Neural progenitor cell (in vitro differentiated cells): ENCODE results near the gene MLKL. TPM values are rescaled to one million over a fixed set of nuclear protein-coding genes. Genes with fewer than 3 reads are reported as not detected.
A peak's percentile ranks its signal among the peaks of the same experiment; 100 is the strongest.

Source experiments
- DNase-seq: peaks from one replicate; pipeline ENCODE4 v3.0.0-alpha.2; 2016; ENCODE audit warnings: low spot score
- H2AFZ ChIP-seq: fragments of 200-600 bp; sonication (generic); replicated peaks from 2 replicates; pipeline ENCODE4 v1.6.1; 2016; ENCODE audit warnings: antibody characterized with exemption
- H3F3A ChIP-seq: fragments of 200-600 bp; sonication (generic); 2 replicates; pipeline ENCODE4 v1.6.1; 2016; ENCODE audit warnings: antibody characterized with exemption, low read depth
- H3K27ac ChIP-seq: fragments of 200-600 bp; sonication (generic); 2 replicates; pipeline ENCODE4 v1.5.1; 2016; ENCODE audit warnings: mild to moderate bottlenecking
- H3K27me3 ChIP-seq: fragments of 200-600 bp; sonication (generic); 2 replicates; pipeline ENCODE4 v1.6.1; 2016; ENCODE audit warnings: mild to moderate bottlenecking, moderate library complexity
- H3K36me3 ChIP-seq: fragments of 200-600 bp; sonication (generic); 2 replicates; pipeline ENCODE4 v1.5.1; 2016
- H3K4me1 ChIP-seq: fragments of 200-600 bp; sonication (generic); 2 replicates; pipeline ENCODE4 v1.6.1; 2016; ENCODE audit warnings: mixed run types
- H3K4me2 ChIP-seq: fragments of 200-600 bp; sonication (generic); 2 replicates; pipeline ENCODE4 v1.6.1; 2016
- H3K4me3 ChIP-seq: fragments of 200-600 bp; sonication (generic); 2 replicates; pipeline ENCODE4 v1.5.1; 2016
- H3K79me2 ChIP-seq: fragments of 200-600 bp; sonication (generic); 2 replicates; pipeline ENCODE4 v1.6.1; 2016; ENCODE audit warnings: low read depth
- H3K9ac ChIP-seq: fragments of 200-600 bp; sonication (generic); 2 replicates; pipeline ENCODE4 v1.6.1; 2016
- H3K9me3 ChIP-seq: fragments of 200-600 bp; sonication (generic); 2 replicates; pipeline ENCODE4 v1.5.1; 2016; ENCODE audit warnings: low read depth
- H4K20me1 ChIP-seq: fragments of 200-600 bp; sonication (generic); 2 replicates; pipeline ENCODE4 v1.6.1; 2016; ENCODE audit warnings: low read depth
- H3K27ac Mint-ChIP-seq: 3 replicates; pipeline ENCODE4 v1.8.0; 2021; ENCODE audit warnings: mixed read lengths
- H3K27me3 Mint-ChIP-seq: 2 replicates; pipeline ENCODE4 v1.8.0; 2022; ENCODE audit warnings: low read depth, mild to moderate bottlenecking, inconsistent platforms, moderate library complexity, mixed read lengths; ENCODE audit not compliant: insufficient read depth
- H3K36me3 Mint-ChIP-seq: 3 replicates; pipeline ENCODE4 v1.8.0; 2021; ENCODE audit warnings: mixed read lengths
- H3K4me1 Mint-ChIP-seq: 3 replicates; pipeline ENCODE4 v1.8.0; 2021; ENCODE audit warnings: mixed read lengths
- H3K4me3 Mint-ChIP-seq: 3 replicates; pipeline ENCODE4 v1.8.0; 2021; ENCODE audit warnings: mild to moderate bottlenecking, moderate library complexity, mixed read lengths
- H3K9me3 Mint-ChIP-seq: 3 replicates; pipeline ENCODE4 v1.8.0; 2020; ENCODE audit warnings: mixed read lengths
- EZH2 ChIP-seq: fragments of 200-600 bp; sonication (generic); IDR thresholded peaks from 2 replicates; pipeline ENCODE4 v1.6.1; 2017; ENCODE audit warnings: antibody characterized with exemption, mild to moderate bottlenecking, moderate library complexity
- EZH2phosphoT487 ChIP-seq: fragments of 200-600 bp; sonication (generic); IDR thresholded peaks from 2 replicates; pipeline ENCODE4 v1.6.1; 2017; ENCODE audit warnings: antibody characterized with exemption
- total RNA-seq: library from RNA; depleted of rRNA; stranded (reverse); fragments of >200 nt; gene quantifications from 2 replicates; pipeline ENCODE4 v1.2.3, GENCODE V29; 2015; ENCODE audit warnings: low replicate concordance
- TF ChIP-seq, protein P1 (sequence below): fragments of 200-600 bp; sonication (generic); IDR thresholded peaks from 2 replicates; pipeline ENCODE4 v1.5.1; 2017; ENCODE audit warnings: antibody characterized with exemption, mild to moderate bottlenecking

MLKL gene
- total RNA-seq = 0.04 and 0.31 TPM in 2 replicates

- Histone ChIP-seq H3K9me3 (no peaks in the 10 kb centered on the region), H2AFZ (peak within 1 kb of the TSS; percentile 91), H3K4me1 (no peaks in the 10 kb centered on the region), H4K20me1 (no peaks in the 10 kb centered on the region), H3K4me2 (peak within 1 kb of the TSS; percentile 73), H3K79me2 (no peaks in the 10 kb centered on the region), H3F3A (no peaks in the 10 kb centered on the region), H3K9ac (no peak within 1 kb of the TSS), H3K27me3 (peaks cover 29% of the 10 kb centered on the region), H3K27ac (no peak within 1 kb of the TSS), H3K4me3 (peak within 1 kb of the TSS; percentile 41), H3K36me3 (no peaks in the 10 kb centered on the region)
- DNase-seq = peak; percentile 53
- TF ChIP-seq EZH2 (no peak), EZH2phosphoT487 (no peak)
- TF ChIP-seq, protein P1, sequence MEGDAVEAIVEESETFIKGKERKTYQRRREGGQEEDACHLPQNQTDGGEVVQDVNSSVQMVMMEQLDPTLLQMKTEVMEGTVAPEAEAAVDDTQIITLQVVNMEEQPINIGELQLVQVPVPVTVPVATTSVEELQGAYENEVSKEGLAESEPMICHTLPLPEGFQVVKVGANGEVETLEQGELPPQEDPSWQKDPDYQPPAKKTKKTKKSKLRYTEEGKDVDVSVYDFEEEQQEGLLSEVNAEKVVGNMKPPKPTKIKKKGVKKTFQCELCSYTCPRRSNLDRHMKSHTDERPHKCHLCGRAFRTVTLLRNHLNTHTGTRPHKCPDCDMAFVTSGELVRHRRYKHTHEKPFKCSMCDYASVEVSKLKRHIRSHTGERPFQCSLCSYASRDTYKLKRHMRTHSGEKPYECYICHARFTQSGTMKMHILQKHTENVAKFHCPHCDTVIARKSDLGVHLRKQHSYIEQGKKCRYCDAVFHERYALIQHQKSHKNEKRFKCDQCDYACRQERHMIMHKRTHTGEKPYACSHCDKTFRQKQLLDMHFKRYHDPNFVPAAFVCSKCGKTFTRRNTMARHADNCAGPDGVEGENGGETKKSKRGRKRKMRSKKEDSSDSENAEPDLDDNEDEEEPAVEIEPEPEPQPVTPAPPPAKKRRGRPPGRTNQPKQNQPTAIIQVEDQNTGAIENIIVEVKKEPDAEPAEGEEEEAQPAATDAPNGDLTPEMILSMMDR = peak; percentile 16
- Mint-ChIP-seq H3K4me3 (peak within 1 kb of the TSS; percentile 79), H3K27me3 (peaks cover 4% of the 10 kb centered on the region), H3K27ac (no peak within 1 kb of the TSS), H3K9me3 (no peaks in the 10 kb centered on the region), H3K36me3 (no peaks in the 10 kb centered on the region), H3K4me1 (peaks cover 8% of the 10 kb centered on the region)
Measured at GRCh38 chr16:74700438-74701225, at the start of gene MLKL. TSS of gene MLKL (minus strand) at chr16:74700862. CDS start at chr16:74695757, 5,105 bp downstream.

- Histone ChIP-seq H3K27me3 (no peaks in the 10 kb centered on the region), H4K20me1 (no peaks in the 10 kb centered on the region), H3K4me2 (peak overlapping the region; percentile 40), H3K36me3 (no peaks in the 10 kb centered on the region), H3K9ac (no peak overlapping the region), H3K79me2 (no peaks in the 10 kb centered on the region), H3K4me1 (peaks cover 19% of the 10 kb centered on the region), H3F3A (peaks cover 16% of the 10 kb centered on the region), H3K4me3 (no peak overlapping the region), H3K27ac (no peak overlapping the region), H2AFZ (peak overlapping the region; percentile 80), H3K9me3 (no peaks in the 10 kb centered on the region)
- Mint-ChIP-seq H3K4me3 (no peak overlapping the region), H3K27ac (no peak overlapping the region), H3K9me3 (no peaks in the 10 kb centered on the region), H3K36me3 (no peaks in the 10 kb centered on the region), H3K4me1 (peaks cover 10% of the 10 kb centered on the region), H3K27me3 (peaks cover 15% of the 10 kb centered on the region)
- peak; percentile 57 for DNase-seq
- TF ChIP-seq EZH2 = no peak
- TF ChIP-seq EZH2phosphoT487 = no peak
- TF ChIP-seq, protein P1 = no peak
Measured at GRCh38 chr16:74749291-74750055, 48.8 kb upstream of the MLKL start.

- TF ChIP-seq EZH2 (no peak), EZH2phosphoT487 (no peak)
- no peak for DNase-seq
- Histone ChIP-seq H3K36me3 (no peaks in the 10 kb centered on the region), H4K20me1 (no peaks in the 10 kb centered on the region), H3F3A (peaks cover 16% of the 10 kb centered on the region), H3K4me2 (no peak overlapping the region), H3K79me2 (no peaks in the 10 kb centered on the region), H3K9ac (no peak overlapping the region), H3K27me3 (no peaks in the 10 kb centered on the region), H3K4me3 (no peak overlapping the region), H2AFZ (peak overlapping the region; percentile 50), H3K9me3 (no peaks in the 10 kb centered on the region), H3K27ac (no peak overlapping the region), H3K4me1 (peaks cover 20% of the 10 kb centered on the region)
- peaks cover 14% of the 10 kb centered on the region for H3K27me3 Mint-ChIP-seq
- no peak overlapping the region for H3K27ac Mint-ChIP-seq
- H3K36me3 Mint-ChIP-seq = no peaks in the 10 kb centered on the region
- peaks cover 10% of the 10 kb centered on the region for H3K4me1 Mint-ChIP-seq
- H3K9me3 Mint-ChIP-seq = no peaks in the 10 kb centered on the region
- no peak overlapping the region for H3K4me3 Mint-ChIP-seq
Measured at GRCh38 chr16:74748616-74749026, 48.0 kb upstream of the MLKL start.
